GM12878 (cell line): Measurements from ENCODE around the gene CCDC74A. TPM values are rescaled to one million over a fixed set of nuclear protein-coding genes. Genes with fewer than 3 reads are reported as not detected.

Experiments used
- ATAC-seq: fragments of 200-7000 bp; cut with Tn5 transposase; 3 replicates; pipeline ENCODE4 v1.9.1; 2020; ENCODE audit warnings: mild to moderate bottlenecking, moderate library complexity
- BruUV-seq: library from RNA; stranded (reverse); fragments of 400-500 nt; replicated peaks from 2 replicates; lab custom pipeline; 2021; lab: Mats Ljungman, UMichigan
- CTCF ChIA-PET: fragments of 300-600 bp; sonication (Branson Sonifier 250); formaldehyde crosslinking; extraction: SDS; loops from one replicate; lab custom pipeline; 2021; ENCODE audit warnings: inconsistent platforms; lab: Yijun Ruan, JAX
- POLR2A ChIA-PET: fragments of 350-600 bp; formaldehyde crosslinking; extraction: SDS; loops from one replicate; lab custom pipeline; 2021; ENCODE audit warnings: inconsistent platforms; lab: Charles Lee
- RAD21 ChIA-PET: fragments of 300-600 bp; sonication (Branson Sonifier 250); formaldehyde crosslinking; loops from one replicate; lab custom pipeline; 2023; ENCODE audit warnings: antibody characterized with exemption; ENCODE audit not compliant: unreplicated experiment; lab: Charles Lee
- SMC1A ChIA-PET: fragments of 300-600 bp; sonication (Branson Sonifier 250); formaldehyde crosslinking; loops from one replicate; lab custom pipeline; 2023; ENCODE audit not compliant: unreplicated experiment, uncharacterized antibody; lab: Charles Lee
- DNase-seq: peaks from one replicate; pipeline ENCODE4 v3.0.0-alpha.2; 2011; ENCODE audit warnings: low read depth, low spot score
- FAIRE-seq: peaks from 3 replicates; lab custom pipeline; 2011; peaks lifted over from hg19 to GRCh38; lab: Jason Lieb, UNC
- H2AFZ ChIP-seq: 2 replicates; pipeline ENCODE4 v1.6.0; 2011; ENCODE audit warnings: low read depth, low read length, control low read depth; ENCODE audit not compliant: control insufficient read depth
- H3K27ac ChIP-seq: 2 replicates; pipeline ENCODE4 v1.5.1; 2011; ENCODE audit warnings: control low read depth; ENCODE audit not compliant: control insufficient read depth, insufficient read depth
- H3K27me3 ChIP-seq, 2 experiments: replicated peaks in 1 of 2; 2 replicates each; pipeline versions ENCODE4 v1.6.0 to v1.6.1; 2011; ENCODE audit warnings: low read length in 1 of 2; ENCODE audit not compliant: control insufficient read depth in 2 of 2, insufficient read depth in 2 of 2
- H3K36me3 ChIP-seq, 2 experiments: 2 replicates each; pipeline ENCODE4 v1.5.1; 2011; ENCODE audit warnings: low read length in 1 of 2; ENCODE audit not compliant: control insufficient read depth in 2 of 2, insufficient read depth in 2 of 2
- H3K4me1 ChIP-seq: 2 replicates; pipeline ENCODE4 v1.6.1; 2011; ENCODE audit warnings: mild to moderate bottlenecking, low read length, moderate library complexity, mixed read lengths; ENCODE audit not compliant: control insufficient read depth, insufficient read depth
- H3K4me2 ChIP-seq: 2 replicates; pipeline ENCODE4 v1.6.0; 2011; ENCODE audit warnings: control low read depth; ENCODE audit not compliant: control insufficient read depth, insufficient read depth
- H3K4me3 ChIP-seq: fragments of 200-600 bp; sonication (generic); 2 replicates; pipeline ENCODE4 v1.5.1; 2016
- H3K79me2 ChIP-seq: 2 replicates; pipeline ENCODE4 v1.6.0; 2011; ENCODE audit warnings: low read length; ENCODE audit not compliant: control insufficient read depth, insufficient read depth
- H3K9ac ChIP-seq: 2 replicates; pipeline ENCODE4 v1.8.0; 2011; ENCODE audit warnings: low read length, control low read depth, mixed read lengths; ENCODE audit not compliant: control insufficient read depth, insufficient read depth
- H3K9me3 ChIP-seq: replicated peaks from 3 replicates; pipeline ENCODE4 v1.5.1; 2011; ENCODE audit warnings: mild to moderate bottlenecking, low read length; ENCODE audit not compliant: control insufficient read depth, insufficient read depth
- H4K20me1 ChIP-seq: 2 replicates; pipeline ENCODE4 v1.6.0; 2011; ENCODE audit not compliant: control insufficient read depth, insufficient read depth
- ASH2L ChIP-seq: fragments of 300-600, 200-600 bp; sonication (generic); IDR thresholded peaks from 2 replicates; pipeline ENCODE4 v1.6.1; 2017; ENCODE audit warnings: low read depth, mild to moderate bottlenecking, borderline replicate concordance
- BMI1 ChIP-seq: fragments of 450-650 bp; IDR thresholded peaks from 2 replicates; pipeline ENCODE4 v1.6.1; 2016; ENCODE audit warnings: mild to moderate bottlenecking, moderate library complexity, borderline replicate concordance
- CBFB ChIP-seq: IDR thresholded peaks from 2 replicates; pipeline ENCODE4 v1.6.1; 2016; ENCODE audit warnings: antibody characterized with exemption, low read depth
- CBX5 ChIP-seq: sonication (generic); IDR thresholded peaks from 2 replicates; pipeline ENCODE4 v1.6.1; 2016; ENCODE audit warnings: low read depth, moderate library complexity, mild to moderate bottlenecking, inconsistent platforms
- CEBPZ ChIP-seq: fragments of 150-350 bp; IDR thresholded peaks from 2 replicates; pipeline ENCODE4 v1.6.1; 2016; ENCODE audit warnings: low read depth, low read length
- CHD2 ChIP-seq: IDR thresholded peaks from 2 replicates; pipeline ENCODE4 v1.6.1; 2011; ENCODE audit warnings: low read depth, low read length, improper control_type of control experiment, borderline replicate concordance
- ESRRA ChIP-seq: IDR thresholded peaks from 2 replicates; pipeline ENCODE4 v1.6.1; 2012; ENCODE audit warnings: mild to moderate bottlenecking, low read length, improper control_type of control experiment
- GATAD2B ChIP-seq: fragments of 450-650 bp; conservative IDR thresholded peaks from 2 replicates; pipeline ENCODE4 v1.6.1; 2017; ENCODE audit warnings: low read depth, mild to moderate bottlenecking, moderate library complexity
- IKZF2 ChIP-seq, 2 experiments: fragments of 450-650 bp; IDR thresholded peaks; 2 replicates each; pipeline ENCODE4 v1.6.1; 2017; ENCODE audit warnings: mild to moderate bottlenecking in 2 of 2, moderate library complexity in 2 of 2
- IRF3 ChIP-seq: fragments of 450-650 bp; IDR thresholded peaks from 2 replicates; pipeline ENCODE4 v1.6.1; 2014; ENCODE audit warnings: mild to moderate bottlenecking
- NFXL1 ChIP-seq: fragments of 450-650 bp; IDR thresholded peaks from 2 replicates; pipeline ENCODE4 v1.6.1; 2017; ENCODE audit warnings: antibody characterized with exemption, mild to moderate bottlenecking, borderline replicate concordance
- PKNOX1 ChIP-seq: fragments of 450-650 bp; IDR thresholded peaks from 2 replicates; pipeline ENCODE4 v1.6.1; 2016; ENCODE audit warnings: mild to moderate bottlenecking
- PML ChIP-seq: IDR thresholded peaks from 2 replicates; pipeline ENCODE4 v1.6.1; 2012; ENCODE audit warnings: low read length, inconsistent platforms
- SMAD1 ChIP-seq: fragments of 450-650 bp; IDR thresholded peaks from 2 replicates; pipeline ENCODE4 v1.6.1; 2018; ENCODE audit warnings: mild to moderate bottlenecking, low read depth; ENCODE audit not compliant: partially characterized antibody
- SRF ChIP-seq, 2 experiments: IDR thresholded peaks; 2 replicates each; pipeline ENCODE4 v1.6.1; 2011; ENCODE audit warnings: low read depth in 2 of 2, low read length in 2 of 2, mild to moderate bottlenecking in 1 of 2, moderate library complexity in 1 of 2
- ZNF384 ChIP-seq: IDR thresholded peaks from 2 replicates; pipeline ENCODE4 v1.6.1; 2012; ENCODE audit warnings: low read depth, mild to moderate bottlenecking, low read length, improper control_type of control experiment, borderline replicate concordance
- WGBS: methylation state at CpG from one replicate; pipeline ENCODE4 v1.1.6; 2016; ENCODE audit warnings: low lambda C conversion rate; ENCODE audit not compliant: insufficient replicate concordance, insufficient coverage; ENCODE audit errors: missing lambda C conversion rate; 5-methylcytosine and 5-hydroxymethylcytosine counted together
- in situ Hi-C: fragments of 300-500 bp; cut with MboI; formaldehyde crosslinking; loops from 9 replicates; pipeline ENCODE4 v1.14.3; 2018; ENCODE audit warnings: mixed read lengths
- intact Hi-C: fragments of 100-400 bp; cut with micrococcal nuclease; formaldehyde crosslinking; loops from one replicate; pipeline ENCODE4 v1.14.2; 2022; ENCODE audit not compliant: unreplicated experiment
- polyA plus RNA-seq, 11 experiments: library from polyadenylated mRNA; depleted of rRNA in 4 of 11; unstranded in 6 of 11; stranded (reverse) in 5 of 11; fragments of >200 nt; fragmentation: Nextera tagmentation in 4 of 11; fragmentation: Illumina TruSeq in 1 of 11; extraction: Ambion mirVana in 4 of 11; extraction: Trizol in 1 of 11; gene quantifications; 1 replicate in 1 of 11; 2 replicates in 10 of 11; pipeline versions ENCODE4 v1.2.1 to v1.2.3, GENCODE V29; 2011 to 2016; ENCODE audit warnings: inconsistent platforms in 2 of 11, missing spikeins in 2 of 11, low read depth in 1 of 11
- total RNA-seq, 4 experiments: library from RNA; depleted of rRNA in 3 of 4; stranded (reverse); fragments of >200 nt in 3 of 4; fragmentation: Illumina TruSeq in 1 of 4; extraction: Trizol in 1 of 4; gene quantifications; 2 replicates each; pipeline versions ENCODE4 v1.2.1 to v1.2.3, GENCODE V29; 2013 to 2021

Gene CCDC74A
- total and polyA plus RNA-seq, 10 of the 15 experiments (the other 5 are each of a cell fraction or from before 2014, with no cell fraction given) = 14.3 to 133 (median 64.2) TPM

- peak overlapping the region; percentile 66; the same call in 1 of the 2 replicates for H3K4me2 ChIP-seq
- intact Hi-C loops = no loop called here
- ATAC-seq = no peak
- peaks cover 8% of the 10 kb centered on the region for H3K4me1 ChIP-seq
- no peak for FAIRE-seq
- ChIA-PET RAD21 (no interaction called here), CTCF (no interaction called here), POLR2A (no interaction called here), SMC1A (interaction anchor here (1.0 kb wide), 1 partner anchor 116 kb away, joined by 3 read pairs; no protein-coding TSS in a partner anchor)
- peak overlapping the region; percentile 65 for H3K27ac ChIP-seq
- no peaks in the 10 kb centered on the region for H3K27me3 ChIP-seq
- 0 out of 2 replicates have a peak overlapping the region, but pooled peaks have one; percentile 12 for H3K9ac ChIP-seq
- no peak for DNase-seq
- BruUV-seq = no TSS peak
- H3K79me2 ChIP-seq = peaks cover 14% of the 10 kb centered on the region
- in situ Hi-C loops = no loop called here
- no peaks in the 10 kb centered on the region for H4K20me1 ChIP-seq
- WGBS = 78% methylated on average over 7 of the region's 7 CpGs
- 0 out of 2 replicates have a peak overlapping the region, but pooled peaks have one; percentile 59 for H3K4me3 ChIP-seq
- H3K9me3 ChIP-seq = no peaks in the 10 kb centered on the region
- no peaks in the 10 kb centered on the region for H3K36me3 ChIP-seq
- H2AFZ ChIP-seq = no peak overlapping the region
- no peak for TF ChIP-seq GATAD2B
- TF ChIP-seq SMAD1 = no peak
- no peak for TF ChIP-seq ESRRA
- no peak for TF ChIP-seq BMI1
- no peak for TF ChIP-seq ZNF384
- TF ChIP-seq CBFB = no peak
- TF ChIP-seq ASH2L = no peak
- TF ChIP-seq CEBPZ = no peak
- TF ChIP-seq IRF3 = no peak
- TF ChIP-seq CHD2 = no peak
- no peak for TF ChIP-seq IKZF2 (IDR thresholded peaks at IDR 0.05)
- TF ChIP-seq PML = no peak
- no peak for TF ChIP-seq PKNOX1
- TF ChIP-seq SRF (IDR thresholded peaks at IDR 0.05; ENCODE audit: low read depth in 2 of 2, low read length in 2 of 2) = no peak
- no peak for TF ChIP-seq CBX5
- TF ChIP-seq NFXL1 = no peak
These were observed 29.3 kb downstream of the CCDC74A start for GRCh38 chr2:131556998-131557397.
